Adrenal gland (tissue), 5 donors: Measurements from ENCODE around the gene ALDH3B1.

ENCODE experiments used
- CTCF ChIP-seq, 6 experiments: fragments of 450-650 bp in 4 of 6; fragments of 200-600 bp in 2 of 6; sonication (generic) in 1 of 6; IDR thresholded peaks; 1 replicate in 5 of 6; 2 replicates in 1 of 6; pipeline versions ENCODE4 v1.5.1 to v1.8.0; 2016 to 2021; ENCODE audit warnings: antibody characterized with exemption in 6 of 6, mild to moderate bottlenecking in 2 of 6, moderate library complexity in 1 of 6
- POLR2A ChIP-seq, 2 donors: fragments of 450-650 bp; IDR thresholded peaks; one replicate each; pipeline ENCODE4 v1.6.1; 2017; ENCODE audit warnings: antibody characterized with exemption in 2 of 2, mild to moderate bottlenecking in 2 of 2, moderate library complexity in 1 of 2
- donor health status: DM: no; HTN: no; CAD: no.

GRCh38 chr11:68027667-68028066 is 17.5 kb downstream of the ALDH3B1 start:
- no peak for TF ChIP-seq CTCF (IDR thresholded peaks at IDR 0.05)
- no peak for TF ChIP-seq POLR2A (IDR thresholded peaks at IDR 0.05)
